Small intestine (tissue), 7 donors: ENCODE data around the gene TCTA. TPM values are rescaled to one million over a fixed set of nuclear protein-coding genes. Genes with fewer than 3 reads are reported as not detected.

Source experiments
- DNase-seq, 2 donors: peaks; one replicate each; pipeline versions ENCODE4 v3.0.0 to v3.0.0-alpha.2; 2013
- FAIRE-seq: peaks from 2 replicates; lab custom pipeline; 2012; peaks lifted over from hg19 to GRCh38; lab: Jason Lieb, UNC
- H3K27ac ChIP-seq, 3 donors: one replicate each; pipeline ENCODE4 v1.5.1; 2013; ENCODE audit warnings: low read length in 2 of 3, mild to moderate bottlenecking in 2 of 3, control low read depth in 1 of 3, inconsistent platforms in 1 of 3, low read depth in 1 of 3, moderate library complexity in 1 of 3
- H3K27me3 ChIP-seq, 3 donors: one replicate each; pipeline ENCODE4 v1.6.1; 2013; ENCODE audit warnings: low read length in 3 of 3, inconsistent platforms in 1 of 3; ENCODE audit not compliant: control insufficient read depth in 3 of 3, insufficient read depth in 3 of 3
- H3K36me3 ChIP-seq, 3 donors: one replicate each; pipeline ENCODE4 v1.6.1; 2013; ENCODE audit warnings: low read length in 3 of 3, inconsistent platforms in 1 of 3, low read depth in 1 of 3, mild to moderate bottlenecking in 1 of 3, moderate library complexity in 1 of 3; ENCODE audit not compliant: control insufficient read depth in 3 of 3, insufficient read depth in 2 of 3
- H3K4me1 ChIP-seq, 3 donors: one replicate each; pipeline ENCODE4 v1.6.1; 2013; ENCODE audit warnings: low read length in 2 of 3, inconsistent platforms in 1 of 3, low read depth in 1 of 3, mild to moderate bottlenecking in 1 of 3, moderate library complexity in 1 of 3; ENCODE audit not compliant: control insufficient read depth in 3 of 3, insufficient read depth in 2 of 3
- H3K4me3 ChIP-seq, 3 donors: one replicate each; pipeline ENCODE4 v1.5.1; 2013; ENCODE audit warnings: low read length in 3 of 3, control low read depth in 1 of 3, inconsistent platforms in 1 of 3, low read depth in 1 of 3, mild to moderate bottlenecking in 1 of 3, moderate library complexity in 1 of 3
- H3K9me3 ChIP-seq, 2 donors: one replicate each; pipeline ENCODE4 v1.6.1; 2013; ENCODE audit warnings: low read depth in 1 of 2, low read length in 1 of 2; ENCODE audit not compliant: control insufficient read depth in 2 of 2, insufficient read depth in 1 of 2
- WGBS, 3 donors: extraction: QIAGEN DNeasy Blood & Tissue Kit; methylation state at CpG; one replicate each; pipeline ENCODE4 v1.1.7; 2013; 5-methylcytosine and 5-hydroxymethylcytosine counted together
- polyA plus RNA-seq, 4 donors: library from polyadenylated mRNA; stranded (reverse) in 3 of 4; unstranded in 1 of 4; fragments of 200-250 nt in 3 of 4; fragments of 120-200 nt in 1 of 4; gene quantifications; one replicate each; pipeline versions ENCODE4 v1.2.1 to v1.2.3, GENCODE V29; 2013
- donor health status: healthy with polysubstance abuse.
- donor health status: control.
- donor health status: control.
- donor health status: Bipolar disorder and iron deficiency.
- donor health status: healthy.

The TCTA gene
- polyA plus RNA-seq, 4 donors, result 23.5 to 41.8 (median 32.2) TPM

DNA sequence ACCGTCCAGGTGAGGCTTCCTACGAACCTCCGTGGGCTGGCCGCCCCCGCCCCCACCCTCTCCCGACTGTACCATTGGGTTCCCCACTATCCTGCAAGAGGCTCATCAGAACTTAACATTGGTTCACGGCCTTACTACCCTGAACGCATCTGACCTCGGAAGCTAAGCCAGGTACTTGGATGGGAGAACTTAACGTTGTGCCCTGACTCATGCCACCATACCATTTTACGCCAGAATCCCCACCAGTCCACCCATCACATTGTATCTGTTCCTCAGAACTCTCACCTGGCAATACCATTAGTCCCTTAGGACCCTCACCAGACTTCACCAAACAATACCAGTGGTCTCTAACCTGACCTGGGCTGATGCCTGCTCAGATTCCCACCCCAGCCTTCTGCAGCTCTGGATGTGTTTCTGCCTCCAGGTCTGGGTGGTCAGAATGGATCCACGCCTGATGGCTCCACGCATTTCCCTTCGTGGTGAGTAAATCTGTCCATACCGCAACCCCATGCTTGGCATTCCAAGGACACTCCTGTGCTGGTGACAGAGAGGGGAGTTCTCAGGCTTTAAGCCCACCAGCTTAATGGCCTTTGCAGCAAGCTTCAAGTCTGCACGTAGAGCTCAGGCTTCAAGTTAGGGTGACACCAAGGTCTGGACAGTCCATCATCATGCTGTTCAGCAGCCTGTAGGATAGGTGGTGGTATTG lies 562 bp downstream of the TCTA start:
- peaks cover 0 to 39% (median 2%) of the 10 kb centered on the region in 3 donors for H3K36me3 ChIP-seq
- DNase-seq (no peak), FAIRE-seq (no peak)
- peak overlapping the region; percentile 57 to 77 (median 73) for H3K4me3 ChIP-seq
- H3K4me1 ChIP-seq, result peaks cover 10 to 22% (median 14%) of the 10 kb centered on the region in 3 donors
- H3K27ac ChIP-seq, result peak overlapping the region; percentile 87 to 100 (median 90)
- 26 to 28% (median 27%) methylated on average over 16 of the region's 16 CpGs for WGBS, 3 donors
- no peaks in the 10 kb centered on the region for H3K9me3 ChIP-seq
- no peaks in the 10 kb centered on the region for H3K27me3 ChIP-seq

DNA sequence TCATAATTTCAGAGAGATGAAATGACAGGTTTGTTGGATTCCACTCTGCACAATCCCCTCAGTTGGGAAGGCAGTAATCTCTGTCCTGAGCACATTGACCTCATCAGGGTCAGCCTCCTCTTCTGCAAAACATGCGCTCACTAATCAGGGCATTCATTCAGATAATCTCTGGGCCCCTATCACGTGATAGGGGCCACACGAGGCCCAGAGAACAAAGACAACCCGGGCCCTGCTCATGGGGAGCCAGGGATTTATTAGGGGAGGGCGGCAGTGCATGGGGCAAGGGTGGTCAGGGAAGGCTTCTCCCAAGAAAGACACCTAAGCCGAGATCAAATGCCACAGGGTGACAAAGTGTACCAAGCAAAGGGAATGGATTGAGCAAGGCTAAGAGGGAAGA lies 1.1 kb downstream of the TCTA start:
- no peaks in the 10 kb centered on the region for H3K9me3 ChIP-seq
- H3K36me3 ChIP-seq, result peaks cover 0 to 44% (median 2%) of the 10 kb centered on the region in 3 donors
- H3K4me1 ChIP-seq, result peaks cover 10 to 22% (median 14%) of the 10 kb centered on the region in 3 donors
- WGBS, 3 donors, result 54 to 75% (median 59%) methylated on average over 6 of the region's 6 CpGs
- H3K27me3 ChIP-seq, result no peaks in the 10 kb centered on the region
- FAIRE-seq (no peak), DNase-seq (no peak)
- peak overlapping the region in 2 of 3 donors; percentile 24 to 100 for H3K27ac ChIP-seq
- H3K4me3 ChIP-seq, result peak overlapping the region in 2 of 3 donors; percentile 73 to 77

DNA sequence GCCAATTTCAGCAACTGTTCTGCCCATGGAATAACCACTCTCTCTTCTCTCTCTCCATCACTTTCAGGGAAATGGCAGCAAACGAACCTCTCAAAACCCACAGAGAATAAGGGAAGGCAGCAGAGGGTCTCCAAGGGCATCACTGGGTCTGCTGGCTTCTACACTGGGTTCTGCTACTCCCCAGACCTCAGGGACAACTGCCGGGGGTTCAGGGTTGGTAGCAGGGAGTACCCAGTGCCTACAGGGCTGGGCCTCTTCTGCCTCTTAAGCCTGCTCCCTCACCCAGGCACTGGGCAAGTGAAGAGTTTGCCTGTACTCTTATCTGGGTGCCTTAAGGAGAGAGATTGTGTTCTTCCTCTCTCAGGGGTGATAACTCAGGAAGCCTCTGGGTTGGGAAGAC lies 2.5 kb downstream of the TCTA start:
- Histone ChIP-seq H3K36me3 (peaks cover 0 to 57% (median 2%) of the 10 kb centered on the region in 3 donors), H3K27me3 (no peaks in the 10 kb centered on the region), H3K27ac (peak overlapping the region in 1 of 3 donors; percentile 18), H3K4me1 (peaks cover 10 to 18% (median 12%) of the 10 kb centered on the region in 3 donors), H3K4me3 (no peak overlapping the region), H3K9me3 (no peaks in the 10 kb centered on the region)
- FAIRE-seq (no peak), DNase-seq (no peak)
- 85 to 100% (median 92%) methylated on average over 2 of the region's 2 CpGs for WGBS, 3 donors

DNA sequence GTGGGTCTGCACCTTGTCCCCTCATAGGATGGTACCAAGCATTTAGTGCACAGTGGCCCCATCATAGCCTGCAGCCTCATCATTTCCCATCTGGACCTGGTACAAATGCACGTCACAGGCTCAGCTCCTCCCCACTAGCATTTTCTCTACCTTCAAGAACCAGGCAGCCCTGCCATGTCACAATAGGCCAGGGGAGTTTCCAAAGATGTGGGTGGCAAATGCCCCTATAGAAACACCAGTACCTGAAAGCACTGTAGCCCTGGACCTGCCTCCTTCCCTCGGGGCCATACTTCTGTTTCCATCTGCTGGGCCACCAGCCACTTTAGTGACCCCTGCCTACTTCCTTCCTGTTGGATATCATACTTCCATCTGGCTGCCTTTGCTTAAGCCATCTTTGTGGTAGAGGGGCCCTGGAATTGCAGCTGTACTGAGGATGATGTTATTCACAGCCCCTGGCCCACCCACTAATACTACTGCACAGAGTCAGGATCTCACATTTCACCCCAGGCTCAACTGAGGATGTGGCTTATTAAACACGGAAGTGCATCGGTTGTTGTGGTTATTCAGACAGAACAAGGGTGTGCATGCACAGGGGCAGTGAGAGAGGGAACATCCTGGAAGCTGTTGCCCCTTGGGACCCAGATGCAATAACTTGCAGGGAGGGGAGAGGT lies 3.8 kb downstream of the TCTA start:
- FAIRE-seq (no peak), DNase-seq (peak in 1 of 2 donors; percentile 69)
- H3K4me1 ChIP-seq, result peaks cover 6 to 13% (median 6%) of the 10 kb centered on the region in 3 donors
- H3K27me3 ChIP-seq, result no peaks in the 10 kb centered on the region
- no peak overlapping the region for H3K4me3 ChIP-seq
- H3K9me3 ChIP-seq, result no peaks in the 10 kb centered on the region
- 39 to 51% (median 41%) methylated on average over 4 of the region's 4 CpGs for WGBS, 3 donors
- peaks cover 0 to 65% (median 2%) of the 10 kb centered on the region in 3 donors for H3K36me3 ChIP-seq
- peak overlapping the region in 2 of 3 donors; percentile 45 to 65 for H3K27ac ChIP-seq

DNA sequence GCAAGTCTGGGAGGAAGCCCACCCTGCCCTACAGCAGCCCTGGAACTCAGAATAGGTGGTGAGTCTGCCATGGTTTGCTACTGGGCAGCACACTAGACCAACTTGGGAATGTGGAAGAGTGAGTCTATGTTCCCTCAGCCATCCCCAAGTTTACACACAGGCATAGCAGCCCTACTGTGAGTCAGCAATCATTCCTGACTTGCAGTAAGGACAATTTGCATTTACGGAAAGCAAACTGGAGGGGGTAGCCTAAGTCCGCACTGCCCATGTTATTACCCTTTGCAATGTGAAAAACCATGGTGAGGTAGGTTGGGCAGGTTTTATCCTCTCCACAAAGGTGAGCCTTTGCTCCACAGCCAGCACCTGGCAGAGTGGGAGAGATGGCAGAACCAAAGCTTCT lies 4.6 kb downstream of the TCTA start:
- no peak for FAIRE-seq
- Histone ChIP-seq H3K4me3 (no peak overlapping the region), H3K27me3 (no peaks in the 10 kb centered on the region), H3K27ac (peak overlapping the region in 2 of 3 donors; percentile 35 to 37), H3K9me3 (no peaks in the 10 kb centered on the region), H3K36me3 (peaks cover 0 to 65% (median 2%) of the 10 kb centered on the region in 3 donors), H3K4me1 (peaks cover 6 to 20% (median 10%) of the 10 kb centered on the region in 3 donors)
- WGBS, 3 donors, result 91 to 96% (median 93%) methylated on average over 2 of the region's 2 CpGs
- no peak for DNase-seq

DNA sequence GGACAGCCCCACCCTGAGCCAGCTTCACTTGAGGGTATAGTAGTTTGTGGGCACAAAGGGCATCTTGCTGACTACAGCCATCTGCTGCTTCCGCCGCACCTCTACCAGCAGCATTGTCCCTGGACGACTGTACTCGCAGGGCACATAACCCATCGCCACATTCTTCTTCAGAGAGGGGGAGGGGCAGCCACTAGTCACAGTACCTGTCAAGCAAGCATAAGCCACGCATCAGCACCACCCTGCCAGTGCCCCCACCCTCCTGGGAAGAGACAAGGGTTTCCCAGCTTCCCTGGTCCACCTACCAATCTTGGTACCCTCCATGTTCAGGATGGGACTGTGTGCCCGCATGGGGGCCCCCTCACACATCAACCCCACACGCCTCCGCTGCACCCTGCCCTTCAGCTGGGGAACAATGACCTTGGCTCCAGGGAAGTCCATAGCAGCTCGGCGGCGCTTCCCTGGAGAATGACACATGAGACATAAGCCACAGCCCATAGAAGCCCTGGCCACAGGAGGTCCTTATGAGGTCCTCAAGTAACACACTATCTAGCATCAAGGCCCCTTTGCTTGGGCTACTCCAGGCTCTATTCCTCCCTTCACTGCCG lies 5.4 kb downstream of the TCTA start:
- WGBS, 3 donors, result 83 to 91% (median 90%) methylated on average over 13 of the region's 13 CpGs
- peak overlapping the region in 2 of 3 donors; percentile 35 to 37 for H3K27ac ChIP-seq
- H3K4me3 ChIP-seq, result no peak overlapping the region
- DNase-seq (no peak), FAIRE-seq (no peak)
- H3K27me3 ChIP-seq, result no peaks in the 10 kb centered on the region
- peaks cover 0 to 67% (median 2%) of the 10 kb centered on the region in 3 donors for H3K36me3 ChIP-seq
- peaks cover 6 to 22% (median 11%) of the 10 kb centered on the region in 3 donors for H3K4me1 ChIP-seq
- no peaks in the 10 kb centered on the region for H3K9me3 ChIP-seq

DNA sequence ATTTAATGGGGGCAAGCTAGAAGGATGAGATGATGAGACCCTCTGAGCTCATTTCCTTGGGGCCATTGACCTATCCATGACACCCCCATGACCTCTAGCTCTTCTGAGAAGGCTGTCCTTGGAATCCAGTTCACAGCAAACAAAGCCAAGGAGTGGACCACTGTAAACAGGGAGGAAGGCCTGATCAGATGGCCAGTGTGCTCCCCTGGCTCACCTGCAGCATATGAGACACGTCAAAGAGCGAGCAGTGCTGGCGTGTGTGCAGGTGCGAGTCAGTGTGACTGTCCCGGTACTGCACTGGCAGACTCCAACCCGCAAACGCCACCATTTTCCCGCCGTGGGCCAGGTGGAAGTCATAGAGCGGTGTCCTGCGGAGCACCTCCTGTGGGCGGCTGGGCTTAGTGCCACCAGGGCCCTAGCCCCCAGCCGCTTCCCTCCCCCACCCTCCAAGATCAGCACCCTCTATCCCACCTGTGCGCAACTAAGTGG lies 9.7 kb downstream of the TCTA start:
- H3K4me1 ChIP-seq, result peaks cover 0 to 18% (median 6%) of the 10 kb centered on the region in 3 donors
- peak overlapping the region in 2 of 3 donors; percentile 60 to 67 for H3K4me3 ChIP-seq
- H3K9me3 ChIP-seq, result no peaks in the 10 kb centered on the region
- peaks cover 0 to 60% (median 4%) of the 10 kb centered on the region in 3 donors for H3K36me3 ChIP-seq
- FAIRE-seq, result no peak
- peak overlapping the region; percentile 14 to 77 (median 30) for H3K27ac ChIP-seq
- WGBS, 3 donors, result 12 to 33% (median 20%) methylated on average over 12 to 14 of the region's 14 CpGs
- H3K27me3 ChIP-seq, result no peaks in the 10 kb centered on the region
- DNase-seq, result no peak
